ENCODE results near the gene GRIA3. TPM values are rescaled to one million over a fixed set of nuclear protein-coding genes. Genes with fewer than 3 reads are reported as not detected.

The GRIA3 gene
- total RNA-seq, 2 experiments from 2014 or later = not detected

GRCh38 chrX:123337886-123338639, 154.0 kb downstream of the GRIA3 start:
- TF ChIP-seq CTCF (conservative IDR thresholded peaks at IDR 0.05; ENCODE audit: low read length) (no peak), EZH2phosphoT487 (IDR thresholded peaks at IDR 0.05; ENCODE audit: borderline replicate concordance, low read depth, low read length) (no peak)
- intact Hi-C loops (cut with micrococcal nuclease; ENCODE audit: unreplicated experiment) = no loop called here
- no peaks in the 10 kb centered on the region for H4K20me1 ChIP-seq (ENCODE audit: insufficient read depth, low read length)
- H3K4me3 ChIP-seq (ENCODE audit: low read depth, low read length, poor library complexity, severe bottlenecking) = no peak overlapping the region
- POLR2A ChIA-PET = no interaction called here
- no peaks in the 10 kb centered on the region for H3K79me2 ChIP-seq (ENCODE audit: insufficient read depth, low read depth, low read length)
- no peak overlapping the region for H3K4me2 ChIP-seq (ENCODE audit: low read length)
- no peak overlapping the region for H2AFZ ChIP-seq (ENCODE audit: low read length)
- no peaks in the 10 kb centered on the region for H3K4me1 ChIP-seq (ENCODE audit: insufficient read depth, low read length, poor library complexity, severe bottlenecking)
- H3K27ac ChIP-seq (ENCODE audit: low read depth, low read length, poor library complexity, severe bottlenecking) = no peak overlapping the region
- no peaks in the 10 kb centered on the region for H3K9me3 ChIP-seq (ENCODE audit: low read length)
- H3K36me3 ChIP-seq (ENCODE audit: insufficient read depth, low read length) = no peaks in the 10 kb centered on the region
- H3K9me2 ChIP-seq (ENCODE audit: insufficient read depth, low read length) = no peaks in the 10 kb centered on the region
- BruUV-seq (replicated peaks) = no TSS peak
- DNase-seq (ENCODE audit: low spot score) = no peak
- CTCF ChIA-PET (ENCODE audit: unreplicated experiment) = no interaction called here

- CTCF ChIA-PET (ENCODE audit: unreplicated experiment) = no interaction called here
- intact Hi-C loops (cut with micrococcal nuclease; ENCODE audit: unreplicated experiment) = no loop called here
- no peak for DNase-seq (ENCODE audit: low spot score)
Observed at GRCh38 chrX:123339221-123339905, 155.3 kb downstream of the GRIA3 start.

More at GRCh38 chrX:123339221-123339905, 155.3 kb downstream of the GRIA3 start:
- POLR2A ChIA-PET = no interaction called here
- Histone ChIP-seq H3K4me2 (ENCODE audit: low read length) (no peak overlapping the region), H3K79me2 (ENCODE audit: insufficient read depth, low read depth, low read length) (no peaks in the 10 kb centered on the region), H3K9me3 (ENCODE audit: low read length) (no peaks in the 10 kb centered on the region), H3K9me2 (ENCODE audit: insufficient read depth, low read length) (no peaks in the 10 kb centered on the region), H3K36me3 (ENCODE audit: insufficient read depth, low read length) (no peaks in the 10 kb centered on the region), H4K20me1 (ENCODE audit: insufficient read depth, low read length) (no peaks in the 10 kb centered on the region), H3K4me1 (ENCODE audit: insufficient read depth, low read length, poor library complexity, severe bottlenecking) (no peaks in the 10 kb centered on the region), H2AFZ (ENCODE audit: low read length) (no peak overlapping the region), H3K4me3 (ENCODE audit: low read depth, low read length, poor library complexity, severe bottlenecking) (no peak overlapping the region), H3K27ac (ENCODE audit: low read depth, low read length, poor library complexity, severe bottlenecking) (no peak overlapping the region)
- BruUV-seq (replicated peaks) = no TSS peak
- no peak for TF ChIP-seq EZH2phosphoT487 (IDR thresholded peaks at IDR 0.05; ENCODE audit: borderline replicate concordance, low read depth, low read length)
- no peak for TF ChIP-seq CTCF (conservative IDR thresholded peaks at IDR 0.05; ENCODE audit: low read length)

Measured in OCI-LY7 (cell line).